ENCODE data around the gene ARHGAP32.

GRCh38 chr11:129195682-129196081 lies 3.6 kb upstream of the ARHGAP32 start:
- TF ChIP-seq EZH2 (IDR thresholded peaks at IDR 0.05; ENCODE audit: borderline replicate concordance, insufficient read depth, low read length, poor library complexity, severe bottlenecking) (no peak), TAF1 (IDR thresholded peaks at IDR 0.05; ENCODE audit: low read depth) (no peak), RAD21 (conservative IDR thresholded peaks at IDR 0.05) (no peak), CTCF (IDR thresholded peaks at IDR 0.05; ENCODE audit: poor library complexity, severe bottlenecking) (no peak), SMC3 (conservative IDR thresholded peaks at IDR 0.05; ENCODE audit: poor library complexity) (no peak), EP300 (conservative IDR thresholded peaks at IDR 0.05; ENCODE audit: poor library complexity, severe bottlenecking) (no peak), POLR2AphosphoS5 (IDR thresholded peaks at IDR 0.05) (no peak), MXI1 (conservative IDR thresholded peaks at IDR 0.05; ENCODE audit: poor library complexity, severe bottlenecking) (no peak), REST (IDR thresholded peaks at IDR 0.05; ENCODE audit: borderline replicate concordance) (no peak)
